LNCaP clone FGC (cell line): Measurements from ENCODE around the gene GHR.
A peak's percentile ranks its signal among the peaks of the same experiment; 100 is the strongest.
"Not testable (repeated sequence)": the region's sequence is repeated elsewhere in the genome, so short reads cannot be mapped to it uniquely, and the experiment has no call there.

Source experiments
- DNase-seq: peaks from one replicate; pipeline ENCODE4 v3.0.0-alpha.2; 2011; ENCODE audit warnings: low read depth
- H3K4me3 ChIP-seq: 2 replicates; pipeline ENCODE4 v1.5.1; 2011; ENCODE audit warnings: mild to moderate bottlenecking, low read depth, low read length, control low read depth
- CTCF ChIP-seq: IDR thresholded peaks from 2 replicates; pipeline ENCODE4 v1.5.1; 2012; ENCODE audit warnings: mild to moderate bottlenecking; ENCODE audit not compliant: control insufficient read depth, insufficient read depth; ENCODE audit errors: extremely low read depth

Gene GHR

GRCh38 chr5:42668254-42668653 is 245.0 kb downstream of the GHR start:
- no peak for TF ChIP-seq CTCF
- no peak for DNase-seq
- no peak overlapping the region for H3K4me3 ChIP-seq

- no peak for TF ChIP-seq CTCF
- no peak overlapping the region for H3K4me3 ChIP-seq
- no peak for DNase-seq
Observed at GRCh38 chr5:42672925-42673324, 249.7 kb downstream of the GHR start.

GRCh38 chr5:42675602-42676001 is 252.4 kb downstream of the GHR start:
- H3K4me3 ChIP-seq: no peak overlapping the region
- no peak for DNase-seq
- TF ChIP-seq CTCF: no peak

- no peak overlapping the region for H3K4me3 ChIP-seq
- DNase-seq: no peak
- TF ChIP-seq CTCF: no peak
Observed at GRCh38 chr5:42676362-42676761, 253.1 kb downstream of the GHR start.

GRCh38 chr5:42677156-42677842 is 254.1 kb downstream of the GHR start:
- TF ChIP-seq CTCF: no peak
- peak; percentile 72 for DNase-seq
- H3K4me3 ChIP-seq: no peak overlapping the region

- H3K4me3 ChIP-seq: no peak overlapping the region
- DNase-seq: no peak
- TF ChIP-seq CTCF: no peak
Observed at GRCh38 chr5:42680046-42680445, 256.8 kb downstream of the GHR start.

GRCh38 chr5:42685078-42685477 is 261.8 kb downstream of the GHR start:
- DNase-seq, H3K4me3 ChIP-seq: not testable (repeated sequence)
